Adipocyte (in vitro differentiated cells): ENCODE measurements around the gene MFNG.
"Not testable (repeated sequence)": the region's sequence is repeated elsewhere in the genome, so short reads cannot be mapped to it uniquely, and the experiment has no call there.

Source experiments
- DNase-seq: peaks from one replicate; pipeline ENCODE4 v3.0.0-alpha.2; 2015; ENCODE audit warnings: low read depth
- H3K27me3 ChIP-seq: replicated peaks from 2 replicates; pipeline ENCODE4 v1.7.0; 2013; ENCODE audit warnings: mild to moderate bottlenecking, low read length, moderate library complexity; ENCODE audit not compliant: control insufficient read depth, insufficient read depth
- H3K36me3 ChIP-seq: 2 replicates; pipeline ENCODE4 v1.7.0; 2013; ENCODE audit warnings: low read length, mild to moderate bottlenecking, moderate library complexity; ENCODE audit not compliant: control insufficient read depth, insufficient read depth, severe bottlenecking
- H3K4me1 ChIP-seq: 2 replicates; pipeline ENCODE4 v1.7.0; 2013; ENCODE audit warnings: mild to moderate bottlenecking, low read length, moderate library complexity; ENCODE audit not compliant: control insufficient read depth, insufficient read depth
- H3K4me3 ChIP-seq: 2 replicates; pipeline ENCODE4 v1.7.0; 2013; ENCODE audit warnings: mild to moderate bottlenecking, low read length, moderate library complexity
- H3K9ac ChIP-seq: 2 replicates; pipeline ENCODE4 v1.7.0; 2013; ENCODE audit warnings: mild to moderate bottlenecking, low read length, moderate library complexity
- H3K9me3 ChIP-seq: 2 replicates; pipeline ENCODE4 v1.7.0; 2013; ENCODE audit warnings: mild to moderate bottlenecking, low read length, moderate library complexity; ENCODE audit not compliant: control insufficient read depth

Gene MFNG

DNA sequence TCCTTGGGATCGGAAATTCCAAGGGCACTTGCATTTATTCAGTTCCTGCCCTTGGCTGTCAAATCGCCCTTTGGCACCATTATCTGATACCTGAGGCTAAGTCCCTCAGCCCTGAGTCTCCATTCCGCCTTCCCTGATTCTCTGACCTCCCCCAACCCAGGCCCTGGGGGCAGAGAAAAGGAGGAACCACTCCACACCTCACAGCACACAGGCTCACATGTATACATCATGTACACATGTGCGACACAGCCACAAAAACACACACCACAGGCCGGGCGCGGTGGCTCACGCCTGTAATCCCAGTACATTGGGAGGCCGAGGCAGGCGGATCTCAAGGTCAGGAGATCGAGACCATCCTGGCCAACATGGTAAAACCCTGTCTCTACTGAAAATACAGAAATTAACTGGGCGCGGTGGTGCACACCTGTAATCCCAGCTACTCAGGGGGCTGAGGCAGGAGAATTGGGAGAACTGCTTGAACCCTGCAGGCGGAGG is 17.9 kb downstream of the MFNG start:
- H3K4me3 ChIP-seq, DNase-seq, H3K9me3 ChIP-seq, H3K9ac ChIP-seq, H3K4me1 ChIP-seq, H3K36me3 ChIP-seq: not testable (repeated sequence)
- peaks cover 67% of the 10 kb centered on the region for H3K27me3 ChIP-seq

DNA sequence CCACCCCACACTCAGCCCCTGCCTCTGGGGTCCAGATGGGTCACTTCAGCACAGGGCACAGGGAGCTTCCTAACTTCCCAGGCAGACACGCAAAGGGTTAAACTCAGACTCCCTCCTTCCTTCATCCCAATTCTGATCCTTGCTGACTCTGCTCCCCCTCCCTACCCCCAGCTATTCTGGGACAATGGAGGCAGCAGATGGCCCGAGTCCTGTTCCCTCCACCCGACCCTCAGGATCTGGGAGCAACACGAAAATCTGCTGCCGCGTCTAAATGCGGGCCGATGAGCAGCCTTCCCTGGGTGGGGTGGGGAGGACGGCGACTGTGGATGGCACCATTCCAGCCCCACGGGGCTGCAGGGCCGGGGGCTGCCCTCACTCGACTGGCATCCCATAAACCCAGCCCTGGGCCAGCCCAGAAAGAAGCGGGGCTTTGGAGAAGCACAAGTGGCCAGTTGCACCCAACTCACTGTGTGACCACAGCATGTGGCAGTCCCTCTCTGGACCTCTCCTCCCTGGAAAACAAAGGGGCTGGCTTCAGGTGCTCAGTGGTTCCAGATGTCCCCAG is 18.7 kb downstream of the MFNG start:
- Histone ChIP-seq H3K4me3 (no peak overlapping the region), H3K27me3 (peaks cover 66% of the 10 kb centered on the region), H3K9ac (no peak overlapping the region), H3K4me1 (no peaks in the 10 kb centered on the region), H3K9me3 (no peaks in the 10 kb centered on the region), H3K36me3 (no peaks in the 10 kb centered on the region)
- DNase-seq = no peak

DNA sequence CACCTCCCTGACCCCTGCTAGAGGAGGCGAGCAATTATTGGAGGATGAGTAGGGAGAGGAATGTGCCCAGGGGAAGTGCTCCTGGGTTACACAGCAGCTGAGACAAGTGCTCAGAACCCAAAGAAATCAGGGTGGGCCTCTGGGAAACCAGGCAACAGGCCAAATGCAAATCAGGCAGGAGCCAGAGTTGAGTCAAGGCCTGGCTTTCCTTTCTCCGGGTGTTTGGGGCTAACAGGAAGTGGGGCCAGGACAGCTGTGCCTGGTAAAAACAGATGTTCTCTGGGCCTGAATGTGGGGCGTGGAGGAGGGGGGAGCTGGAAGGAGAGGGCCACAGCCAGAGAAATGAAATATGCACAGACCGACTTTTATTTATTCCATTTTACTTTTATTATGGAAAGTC is 22.0 kb downstream of the MFNG start:
- Histone ChIP-seq H3K27me3 (peaks cover 70% of the 10 kb centered on the region), H3K4me3 (no peak overlapping the region), H3K36me3 (no peaks in the 10 kb centered on the region), H3K9me3 (no peaks in the 10 kb centered on the region), H3K9ac (no peak overlapping the region), H3K4me1 (no peaks in the 10 kb centered on the region)
- DNase-seq = no peak

DNA sequence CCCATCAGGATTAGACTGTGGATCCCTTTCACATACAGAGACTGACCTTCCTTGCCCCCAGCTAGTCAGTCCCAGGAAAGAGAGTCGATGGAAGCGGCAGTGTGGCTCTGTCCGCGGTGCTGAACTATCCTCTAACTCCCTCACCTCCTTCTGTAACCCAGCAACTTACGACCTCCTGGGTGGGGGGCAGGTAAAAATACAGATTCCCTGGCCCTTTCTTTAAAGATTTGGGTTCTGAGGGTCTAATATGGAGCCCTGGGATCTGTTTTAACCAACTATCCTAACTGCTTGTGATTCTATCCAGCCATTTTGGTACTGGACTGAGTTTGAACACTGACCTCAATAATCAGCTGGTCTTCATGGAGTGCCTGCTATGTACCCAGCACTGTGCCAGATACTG is 23.2 kb downstream of the MFNG start:
- H3K9me3 ChIP-seq = no peaks in the 10 kb centered on the region
- no peak overlapping the region for H3K4me3 ChIP-seq
- H3K27me3 ChIP-seq = peaks cover 67% of the 10 kb centered on the region
- no peaks in the 10 kb centered on the region for H3K36me3 ChIP-seq
- H3K4me1 ChIP-seq = no peaks in the 10 kb centered on the region
- peak; percentile 53 for DNase-seq
- no peak overlapping the region for H3K9ac ChIP-seq

DNA sequence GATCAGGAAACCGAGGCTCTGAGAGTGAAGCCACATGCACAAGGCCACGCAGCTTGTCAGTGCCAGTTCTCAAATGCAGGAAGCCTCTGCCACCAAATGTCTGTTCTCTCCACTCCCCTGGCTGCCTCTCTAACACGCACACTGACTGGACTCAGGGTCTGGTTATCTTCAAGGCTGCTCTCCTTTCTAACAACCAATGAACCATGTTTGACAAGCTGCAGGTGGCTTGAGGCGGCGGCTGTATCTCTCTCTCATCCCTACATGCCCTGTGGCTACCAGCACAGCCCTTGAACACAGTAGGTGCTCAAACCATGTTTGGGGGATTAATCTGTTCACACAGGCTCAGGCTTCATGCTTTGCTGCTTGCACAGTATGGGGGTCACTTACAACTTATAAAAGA is 23.7 kb downstream of the MFNG start:
- Histone ChIP-seq H3K9ac (no peak overlapping the region), H3K27me3 (peaks cover 64% of the 10 kb centered on the region), H3K4me3 (no peak overlapping the region), H3K4me1 (no peaks in the 10 kb centered on the region), H3K9me3 (no peaks in the 10 kb centered on the region), H3K36me3 (no peaks in the 10 kb centered on the region)
- DNase-seq = no peak

DNA sequence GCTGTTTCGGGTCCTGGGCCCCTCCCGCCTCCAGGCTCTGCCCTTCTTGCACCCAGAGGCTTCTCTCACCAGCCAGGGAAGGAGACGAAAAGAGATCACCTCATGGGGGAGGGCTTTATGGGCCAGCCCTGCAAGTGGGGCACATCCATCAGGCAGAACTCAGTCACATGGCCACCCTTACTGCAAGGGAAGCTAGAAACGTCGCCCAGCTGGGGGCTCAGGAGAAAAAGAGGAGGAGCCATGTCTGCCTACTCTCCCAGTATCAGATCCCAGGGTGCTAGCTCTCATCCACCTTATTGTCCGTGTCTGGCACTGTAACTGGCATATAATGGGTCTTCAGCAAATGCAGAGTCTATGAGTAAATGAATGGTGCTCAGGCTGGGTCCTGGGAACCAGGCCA is 24.2 kb downstream of the MFNG start:
- H3K27me3 ChIP-seq = peaks cover 60% of the 10 kb centered on the region
- H3K4me3 ChIP-seq = no peak overlapping the region
- no peak overlapping the region for H3K9ac ChIP-seq
- H3K36me3 ChIP-seq = no peaks in the 10 kb centered on the region
- DNase-seq = no peak
- H3K4me1 ChIP-seq = no peaks in the 10 kb centered on the region
- H3K9me3 ChIP-seq = no peaks in the 10 kb centered on the region

DNA sequence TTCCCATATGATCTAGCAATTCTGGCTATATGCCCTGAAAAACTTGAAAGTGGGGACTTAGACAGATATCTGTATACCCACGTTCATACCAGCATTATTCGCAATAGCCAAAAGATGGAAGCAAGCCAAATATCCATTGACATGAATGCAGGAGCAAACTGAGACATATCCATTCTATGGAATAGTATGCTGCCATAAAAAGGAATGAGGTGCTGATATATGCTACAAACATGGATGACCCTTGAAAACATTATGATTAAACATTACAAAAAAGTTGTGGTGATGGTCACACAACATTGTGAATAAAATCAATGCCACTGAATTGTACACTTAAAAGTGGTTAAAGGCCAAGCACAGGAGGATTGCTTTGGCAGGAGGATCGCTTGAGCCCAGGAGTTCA is 25.5 kb downstream of the MFNG start:
- peaks cover 48% of the 10 kb centered on the region for H3K27me3 ChIP-seq
- no peaks in the 10 kb centered on the region for H3K9me3 ChIP-seq
- no peak for DNase-seq
- peaks cover 3% of the 10 kb centered on the region for H3K4me1 ChIP-seq
- H3K4me3 ChIP-seq = no peak overlapping the region
- no peaks in the 10 kb centered on the region for H3K36me3 ChIP-seq
- H3K9ac ChIP-seq = no peak overlapping the region

DNA sequence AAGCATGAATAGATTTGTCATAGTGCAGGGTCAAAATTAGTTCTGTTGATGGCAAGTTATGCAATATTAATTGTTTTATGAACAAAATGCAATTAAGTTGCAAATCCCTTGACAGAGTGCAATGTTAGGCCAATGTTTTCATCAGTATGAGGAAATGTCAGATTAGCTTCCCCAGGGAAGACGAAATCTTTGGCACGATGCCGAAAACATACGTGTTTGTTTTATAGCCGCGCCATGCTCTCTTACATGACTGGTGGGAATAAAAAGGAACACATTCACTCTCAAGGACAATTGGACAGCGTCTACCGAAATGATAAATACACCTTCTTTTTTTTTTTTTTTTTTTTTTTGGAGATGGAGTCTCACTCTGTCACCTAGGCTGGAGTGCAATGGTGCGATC is 27.0 kb downstream of the MFNG start:
- Histone ChIP-seq H3K36me3 (no peaks in the 10 kb centered on the region), H3K9me3 (no peaks in the 10 kb centered on the region), H3K27me3 (peaks cover 36% of the 10 kb centered on the region), H3K9ac (no peak overlapping the region), H3K4me3 (no peak overlapping the region), H3K4me1 (peaks cover 17% of the 10 kb centered on the region)
- no peak for DNase-seq

DNA sequence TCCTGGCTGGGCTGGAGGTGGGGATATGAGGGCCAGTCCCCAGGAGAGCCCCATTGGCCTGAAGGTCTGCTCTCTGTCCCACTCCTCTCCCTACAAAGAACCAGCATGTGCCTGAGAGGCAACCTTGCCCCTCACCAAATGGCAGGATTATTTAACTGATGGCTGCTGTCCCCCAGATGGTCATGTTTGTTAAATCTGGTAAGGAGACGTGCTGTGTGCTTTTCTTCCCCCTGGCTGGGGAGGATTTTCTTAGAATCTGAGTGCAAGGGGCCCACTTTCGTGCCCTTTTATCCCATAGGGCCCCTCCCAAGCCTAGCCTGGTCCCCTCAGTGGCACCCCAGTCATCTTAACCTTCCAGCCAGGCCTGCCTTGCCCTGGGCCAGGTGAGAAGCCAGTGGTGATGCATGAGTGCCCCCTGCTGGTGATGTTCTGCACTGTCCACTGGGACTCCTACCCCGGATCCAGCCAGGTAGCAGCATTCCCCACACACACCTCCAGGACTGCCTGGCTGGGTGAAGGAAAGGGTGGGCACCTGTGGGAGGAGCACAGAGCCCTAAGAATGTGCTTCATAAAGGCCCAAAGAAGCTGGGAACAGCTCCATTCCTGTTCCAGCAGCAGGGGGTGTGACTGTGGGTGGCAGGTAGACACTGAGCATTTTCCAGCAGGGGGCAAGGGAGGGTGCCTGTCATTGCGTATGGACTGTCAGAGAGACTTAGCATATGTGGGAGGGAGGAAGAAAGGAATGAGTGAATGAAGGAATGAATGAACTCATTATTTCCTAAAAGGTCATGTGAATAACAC is 28.9 kb downstream of the MFNG start:
- H3K9ac ChIP-seq = no peak overlapping the region

DNA sequence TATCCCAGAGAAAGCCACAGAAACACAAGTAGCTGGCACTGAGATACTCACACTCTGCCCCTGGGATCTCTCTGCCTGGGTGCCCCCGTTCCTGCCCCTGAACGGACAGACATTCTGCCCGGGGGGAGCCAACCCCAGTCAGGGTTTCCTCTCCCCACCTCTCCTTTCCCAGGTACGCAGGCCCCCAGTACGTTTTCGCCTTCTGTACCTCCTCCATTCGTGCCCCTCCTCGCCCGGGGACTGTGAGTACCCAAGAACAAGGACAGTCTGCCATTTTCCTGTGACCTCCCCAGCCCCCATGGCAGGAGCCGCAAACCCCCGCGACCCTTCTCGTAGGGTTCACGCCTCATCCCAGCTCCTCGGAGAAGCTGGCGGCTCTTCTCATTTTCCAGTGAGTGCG is 29.8 kb downstream of the MFNG start:
- DNase-seq = no peak
- Histone ChIP-seq H3K27me3 (peaks cover 19% of the 10 kb centered on the region), H3K4me3 (no peak overlapping the region), H3K36me3 (no peaks in the 10 kb centered on the region), H3K4me1 (peaks cover 17% of the 10 kb centered on the region), H3K9ac (no peak overlapping the region), H3K9me3 (peaks cover 6% of the 10 kb centered on the region)

More for the DNA sequence above, 28.9 kb downstream of the MFNG start:
- Histone ChIP-seq H3K4me3 (no peak overlapping the region), H3K36me3 (no peaks in the 10 kb centered on the region), H3K27me3 (peaks cover 25% of the 10 kb centered on the region), H3K4me1 (peaks cover 17% of the 10 kb centered on the region), H3K9me3 (no peaks in the 10 kb centered on the region)
- peak; percentile 78 for DNase-seq

DNA sequence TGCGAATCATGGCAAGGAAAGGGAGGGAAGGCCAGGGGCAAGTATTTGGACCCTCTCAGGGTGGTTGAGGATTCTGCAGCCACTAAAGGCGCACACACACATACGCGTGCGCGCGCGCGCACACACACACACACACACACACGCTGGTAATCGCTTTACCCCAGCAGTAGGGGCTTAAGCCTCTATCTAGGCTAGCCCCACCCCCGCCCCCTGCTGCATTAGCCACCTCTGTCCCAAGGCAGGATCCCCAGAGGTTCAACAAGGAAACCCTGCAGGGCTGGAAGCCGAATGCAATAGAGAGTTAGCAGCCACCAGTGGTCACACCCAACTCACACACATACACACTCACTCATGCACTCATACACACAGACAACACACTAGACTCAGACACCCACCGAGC is 30.3 kb downstream of the MFNG start:
- DNase-seq = no peak
- peaks cover 11% of the 10 kb centered on the region for H3K9me3 ChIP-seq
- no peak overlapping the region for H3K9ac ChIP-seq
- H3K36me3 ChIP-seq = no peaks in the 10 kb centered on the region
- H3K4me3 ChIP-seq = no peak overlapping the region
- peaks cover 21% of the 10 kb centered on the region for H3K27me3 ChIP-seq
- peaks cover 17% of the 10 kb centered on the region for H3K4me1 ChIP-seq
